ENCODE results near the gene IRF2.

GRCh38 chr4:184511156-184511555 lies 36.8 kb upstream of the IRF2 start:
- no peak for TF ChIP-seq EZH2 (optimal IDR thresholded peaks at IDR 0.05; ENCODE audit: low read depth, low read length)
- no peak for TF ChIP-seq CTCF (IDR thresholded peaks at IDR 0.05; ENCODE audit: low read length)
- TF ChIP-seq EZH2phosphoT487 (IDR thresholded peaks at IDR 0.05; ENCODE audit: low read length), result no peak
